SK-N-DZ (cell line): Measurements from ENCODE around the gene SPDYE3.
"Not testable (repeated sequence)": the region's sequence is repeated elsewhere in the genome, so short reads cannot be mapped to it uniquely, and the experiment has no call there.

ENCODE experiments used
- DNase-seq: peaks from one replicate; pipeline ENCODE4 v3.0.0-alpha.2; 2015; ENCODE audit warnings: low spot score

The SPDYE3 gene

GRCh38 chr7:100349757-100350156, 42.3 kb downstream of the SPDYE3 start:
- no peak for DNase-seq

- DNase-seq = no peak
Observed at GRCh38 chr7:100351657-100352058, 44.2 kb downstream of the SPDYE3 start.

GRCh38 chr7:100352230-100352781, 44.8 kb downstream of the SPDYE3 start:
- not testable (repeated sequence) for DNase-seq

GRCh38 chr7:100352984-100353684, 45.6 kb downstream of the SPDYE3 start:
- DNase-seq = no peak

- no peak for DNase-seq
Observed at GRCh38 chr7:100353685-100354330, 46.3 kb downstream of the SPDYE3 start.

- no peak for DNase-seq
Observed at GRCh38 chr7:100356416-100357068, 49.0 kb downstream of the SPDYE3 start.

- no peak for DNase-seq
Observed at GRCh38 chr7:100357131-100357561, 49.6 kb downstream of the SPDYE3 start.

- DNase-seq = no peak
Observed at GRCh38 chr7:100358027-100358856, 50.7 kb downstream of the SPDYE3 start, which contains the start of gene PILRB. PILRB (plus strand) TSS chr7:100358117; CDS start chr7:100358303, 186 bp downstream.

GRCh38 chr7:100358857-100359212, 51.3 kb downstream of the SPDYE3 start:
- no peak for DNase-seq

GRCh38 chr7:100360135-100360854, 52.8 kb downstream of the SPDYE3 start:
- no peak for DNase-seq

GRCh38 chr7:100363098-100363497, 55.6 kb downstream of the SPDYE3 start:
- DNase-seq = no peak

- not testable (repeated sequence) for DNase-seq
Observed at GRCh38 chr7:100363797-100364196, 56.3 kb downstream of the SPDYE3 start.

GRCh38 chr7:100364480-100364879, 57.0 kb downstream of the SPDYE3 start:
- DNase-seq = no peak

GRCh38 chr7:100365998-100366367, 58.5 kb downstream of the SPDYE3 start:
- not testable (repeated sequence) for DNase-seq

- DNase-seq = no peak
Observed at GRCh38 chr7:100366411-100367250, 59.1 kb downstream of the SPDYE3 start.

GRCh38 chr7:100367251-100367620, 59.7 kb downstream of the SPDYE3 start:
- DNase-seq = no peak

GRCh38 chr7:100367676-100368613, 60.4 kb downstream of the SPDYE3 start:
- no peak for DNase-seq

- DNase-seq = no peak
Observed at GRCh38 chr7:100369105-100369504, 61.6 kb downstream of the SPDYE3 start.

- no peak for DNase-seq
Observed at GRCh38 chr7:100370303-100370702, 62.8 kb downstream of the SPDYE3 start.
